OCI-LY7 (cell line): ENCODE data around the gene H2AZ1.

ENCODE experiments used
- EZH2phosphoT487 ChIP-seq: fragments of 200-600 bp; sonication (generic); IDR thresholded peaks from 2 replicates; pipeline ENCODE4 v1.6.1; 2018; ENCODE audit warnings: low read depth, borderline replicate concordance, mild to moderate bottlenecking, mixed run types, antibody characterized with exemption, low read length, moderate library complexity, mixed read lengths
- TF ChIP-seq, protein P1 (sequence below): fragments of 200-600 bp; sonication (generic); conservative IDR thresholded peaks from 2 replicates; pipeline ENCODE4 v1.5.1; 2014; ENCODE audit warnings: mild to moderate bottlenecking, antibody characterized with exemption, low read length, moderate library complexity, mixed read lengths

DNA sequence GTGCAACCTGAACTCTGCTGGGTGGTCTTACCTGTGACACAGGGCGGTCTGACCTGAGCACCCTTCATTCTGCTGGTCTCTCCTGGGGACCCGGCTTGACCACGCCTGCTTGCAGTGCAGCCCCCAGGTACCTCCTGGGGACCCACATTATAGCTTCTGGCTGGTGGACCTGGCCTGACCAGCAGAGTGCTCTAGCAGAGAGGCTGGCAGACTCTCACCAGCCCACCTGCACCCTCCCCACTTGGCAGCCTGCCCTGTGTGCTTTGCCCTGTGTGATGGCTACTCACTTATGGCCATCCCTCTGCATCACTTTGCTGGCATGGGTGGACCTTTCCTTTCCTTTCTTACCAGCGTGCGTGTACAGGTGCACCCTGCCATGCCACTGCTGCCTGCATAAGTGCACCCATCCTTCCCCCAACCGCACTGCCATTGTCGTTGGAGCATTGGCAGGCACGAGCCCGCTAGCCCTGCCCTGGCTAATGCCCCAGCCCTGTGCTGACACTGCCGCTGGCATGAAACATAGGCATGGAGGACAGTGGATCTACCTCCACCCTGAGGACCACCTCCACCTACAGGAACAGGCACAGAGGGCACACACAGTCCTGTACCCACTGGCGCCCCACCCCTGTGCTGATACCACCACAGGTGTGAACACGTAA is 21.5 kb upstream of the H2AZ1 start:
- TF ChIP-seq, protein P1, sequence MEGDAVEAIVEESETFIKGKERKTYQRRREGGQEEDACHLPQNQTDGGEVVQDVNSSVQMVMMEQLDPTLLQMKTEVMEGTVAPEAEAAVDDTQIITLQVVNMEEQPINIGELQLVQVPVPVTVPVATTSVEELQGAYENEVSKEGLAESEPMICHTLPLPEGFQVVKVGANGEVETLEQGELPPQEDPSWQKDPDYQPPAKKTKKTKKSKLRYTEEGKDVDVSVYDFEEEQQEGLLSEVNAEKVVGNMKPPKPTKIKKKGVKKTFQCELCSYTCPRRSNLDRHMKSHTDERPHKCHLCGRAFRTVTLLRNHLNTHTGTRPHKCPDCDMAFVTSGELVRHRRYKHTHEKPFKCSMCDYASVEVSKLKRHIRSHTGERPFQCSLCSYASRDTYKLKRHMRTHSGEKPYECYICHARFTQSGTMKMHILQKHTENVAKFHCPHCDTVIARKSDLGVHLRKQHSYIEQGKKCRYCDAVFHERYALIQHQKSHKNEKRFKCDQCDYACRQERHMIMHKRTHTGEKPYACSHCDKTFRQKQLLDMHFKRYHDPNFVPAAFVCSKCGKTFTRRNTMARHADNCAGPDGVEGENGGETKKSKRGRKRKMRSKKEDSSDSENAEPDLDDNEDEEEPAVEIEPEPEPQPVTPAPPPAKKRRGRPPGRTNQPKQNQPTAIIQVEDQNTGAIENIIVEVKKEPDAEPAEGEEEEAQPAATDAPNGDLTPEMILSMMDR, result no peak
- TF ChIP-seq EZH2phosphoT487, result no peak
